ENCODE measurements around the gene PCED1B.

DNA sequence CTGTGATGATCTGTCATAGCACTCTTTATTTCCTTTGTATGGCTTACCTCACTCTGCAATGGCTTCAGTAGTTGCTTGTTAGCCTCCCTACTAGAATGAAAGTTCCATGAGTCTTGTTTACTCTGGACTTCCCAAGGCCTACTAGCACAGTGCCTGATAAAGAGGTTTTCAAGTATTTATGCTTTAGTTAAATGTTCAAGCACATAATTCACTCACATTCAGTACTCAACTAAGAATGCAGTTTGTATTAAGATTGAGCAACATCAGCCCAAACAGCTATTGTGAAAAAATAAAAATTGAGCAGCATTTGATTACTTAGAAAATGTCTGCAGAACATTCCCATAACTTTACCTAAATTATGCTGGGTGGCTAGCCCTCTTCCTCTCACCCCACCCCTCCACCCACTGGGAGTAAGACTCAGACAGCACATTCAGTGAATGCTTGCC lies 159.3 kb downstream of the PCED1B start:
- TF ChIP-seq, protein P1, sequence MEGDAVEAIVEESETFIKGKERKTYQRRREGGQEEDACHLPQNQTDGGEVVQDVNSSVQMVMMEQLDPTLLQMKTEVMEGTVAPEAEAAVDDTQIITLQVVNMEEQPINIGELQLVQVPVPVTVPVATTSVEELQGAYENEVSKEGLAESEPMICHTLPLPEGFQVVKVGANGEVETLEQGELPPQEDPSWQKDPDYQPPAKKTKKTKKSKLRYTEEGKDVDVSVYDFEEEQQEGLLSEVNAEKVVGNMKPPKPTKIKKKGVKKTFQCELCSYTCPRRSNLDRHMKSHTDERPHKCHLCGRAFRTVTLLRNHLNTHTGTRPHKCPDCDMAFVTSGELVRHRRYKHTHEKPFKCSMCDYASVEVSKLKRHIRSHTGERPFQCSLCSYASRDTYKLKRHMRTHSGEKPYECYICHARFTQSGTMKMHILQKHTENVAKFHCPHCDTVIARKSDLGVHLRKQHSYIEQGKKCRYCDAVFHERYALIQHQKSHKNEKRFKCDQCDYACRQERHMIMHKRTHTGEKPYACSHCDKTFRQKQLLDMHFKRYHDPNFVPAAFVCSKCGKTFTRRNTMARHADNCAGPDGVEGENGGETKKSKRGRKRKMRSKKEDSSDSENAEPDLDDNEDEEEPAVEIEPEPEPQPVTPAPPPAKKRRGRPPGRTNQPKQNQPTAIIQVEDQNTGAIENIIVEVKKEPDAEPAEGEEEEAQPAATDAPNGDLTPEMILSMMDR (IDR thresholded peaks at IDR 0.05; ENCODE audit: low read depth, low read length), result no peak
- TF ChIP-seq, protein P2, sequence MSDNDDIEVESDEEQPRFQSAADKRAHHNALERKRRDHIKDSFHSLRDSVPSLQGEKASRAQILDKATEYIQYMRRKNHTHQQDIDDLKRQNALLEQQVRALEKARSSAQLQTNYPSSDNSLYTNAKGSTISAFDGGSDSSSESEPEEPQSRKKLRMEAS (IDR thresholded peaks at IDR 0.05; ENCODE audit: low read depth, low read length), result no peak
